Naive B cell (primary cell): ENCODE measurements around the gene RHOT1. TPM values are rescaled to one million over a fixed set of nuclear protein-coding genes. Genes with fewer than 3 reads are reported as not detected.
"Not testable (repeated sequence)": the region's sequence is repeated elsewhere in the genome, so short reads cannot be mapped to it uniquely, and the experiment has no call there.

Experiments
- ATAC-seq, 2 donors: fragments of 150-1000 bp; cut with Tn5 transposase; 2 replicates each; pipeline ENCODE4 v1.10.0; 2021; ENCODE audit warnings: low read depth in 2 of 2, mild to moderate bottlenecking in 2 of 2, moderate library complexity in 2 of 2
- DNase-seq: peaks from one replicate; pipeline ENCODE4 v3.0.0; 2022
- H3K27ac Mint-ChIP-seq, 6 donors: one replicate each; pipeline ENCODE4 v1.8.0; 2020 to 2022; ENCODE audit warnings: mild to moderate bottlenecking in 6 of 6, mixed read lengths in 6 of 6, moderate library complexity in 5 of 6, inconsistent platforms in 2 of 6
- H3K27me3 Mint-ChIP-seq, 3 donors: one replicate each; pipeline ENCODE4 v1.8.0; 2021 to 2022; ENCODE audit warnings: mixed read lengths in 3 of 3, mild to moderate bottlenecking in 1 of 3
- H3K36me3 Mint-ChIP-seq, 2 donors: one replicate each; pipeline ENCODE4 v1.8.0; 2020 to 2022; ENCODE audit warnings: mixed read lengths in 2 of 2, inconsistent platforms in 1 of 2, mild to moderate bottlenecking in 1 of 2
- H3K4me1 Mint-ChIP-seq, 3 donors: one replicate each; pipeline ENCODE4 v1.8.0; 2020 to 2022; ENCODE audit warnings: mixed read lengths in 3 of 3, inconsistent platforms in 1 of 3, mild to moderate bottlenecking in 1 of 3, moderate library complexity in 1 of 3
- H3K4me3 Mint-ChIP-seq, 8 donors: one replicate each; pipeline ENCODE4 v1.8.0; 2020 to 2022; ENCODE audit warnings: mild to moderate bottlenecking in 8 of 8, mixed read lengths in 8 of 8, moderate library complexity in 8 of 8, inconsistent platforms in 2 of 8
- H3K9me3 Mint-ChIP-seq, 7 donors: one replicate each; pipeline ENCODE4 v1.8.0; 2020 to 2022; ENCODE audit warnings: mixed read lengths in 7 of 7, mild to moderate bottlenecking in 5 of 7, inconsistent platforms in 2 of 7, moderate library complexity in 1 of 7
- polyA plus RNA-seq, 6 donors: library from polyadenylated mRNA; unstranded; fragments of 300-500 nt; fragmentation: Illumina TruSeq; gene quantifications; one replicate each; pipeline ENCODE4 v1.2.3, GENCODE V29; 2021; ENCODE audit warnings: low read depth in 6 of 6

Gene RHOT1
- polyA plus RNA-seq, 6 donors from 2014 or later = 20.4 to 29.8 (median 27.3) TPM

GRCh38 chr17:32155896-32156295, 13.6 kb downstream of the RHOT1 start:
- ATAC-seq (no peak), DNase-seq (no peak)
- Mint-ChIP-seq H3K4me3 (no peak overlapping the region), H3K36me3 (peaks cover 0 to 9% of the 10 kb centered on the region in 2 donors), H3K4me1 (peaks cover 0 to 18% (median 10%) of the 10 kb centered on the region in 3 donors), H3K27me3 (no peaks in the 10 kb centered on the region), H3K9me3 (no peaks in the 10 kb centered on the region), H3K27ac (no peak overlapping the region)

GRCh38 chr17:32156656-32157055, 14.4 kb downstream of the RHOT1 start:
- Mint-ChIP-seq H3K27me3 (no peaks in the 10 kb centered on the region), H3K36me3 (peaks cover 2 to 13% of the 10 kb centered on the region in 2 donors), H3K4me3 (no peak overlapping the region), H3K27ac (no peak overlapping the region), H3K9me3 (no peaks in the 10 kb centered on the region), H3K4me1 (peaks cover 0 to 19% (median 6%) of the 10 kb centered on the region in 3 donors)
- DNase-seq (no peak), ATAC-seq (no peak)

- peaks cover 3 to 16% of the 10 kb centered on the region in 2 donors for H3K36me3 Mint-ChIP-seq
- H3K27ac Mint-ChIP-seq = peak overlapping the region in 1 of 6 donors; percentile 45
- ATAC-seq = no peak
- no peak for DNase-seq
- no peaks in the 10 kb centered on the region for H3K9me3 Mint-ChIP-seq
- H3K4me1 Mint-ChIP-seq = peaks cover 0 to 16% (median 3%) of the 10 kb centered on the region in 3 donors
- H3K4me3 Mint-ChIP-seq = no peak overlapping the region
- no peaks in the 10 kb centered on the region for H3K27me3 Mint-ChIP-seq
These were observed 14.9 kb downstream of the RHOT1 start for GRCh38 chr17:32157225-32157624.

- Mint-ChIP-seq H3K4me3 (no peak overlapping the region), H3K27ac (peak overlapping the region in 2 of 6 donors; percentile 14 to 79), H3K9me3 (no peaks in the 10 kb centered on the region), H3K4me1 (peaks cover 0 to 4% (median 4%) of the 10 kb centered on the region in 3 donors), H3K36me3 (peaks cover 7 to 13% of the 10 kb centered on the region in 2 donors), H3K27me3 (no peaks in the 10 kb centered on the region)
- ATAC-seq (no peak), DNase-seq (no peak)
These were observed 16.7 kb downstream of the RHOT1 start for GRCh38 chr17:32158870-32159585.

GRCh38 chr17:32159586-32160438, 17.5 kb downstream of the RHOT1 start:
- no peak for DNase-seq
- Mint-ChIP-seq H3K9me3 (no peaks in the 10 kb centered on the region), H3K27ac (peak overlapping the region in 1 of 6 donors; percentile 79), H3K27me3 (no peaks in the 10 kb centered on the region), H3K4me3 (peak overlapping the region in 1 of 8 donors; percentile 3), H3K4me1 (peaks cover 0 to 4% (median 4%) of the 10 kb centered on the region in 3 donors), H3K36me3 (peaks cover 7 to 13% of the 10 kb centered on the region in 2 donors)
- no peak for ATAC-seq

- ATAC-seq = no peak
- DNase-seq = no peak
- Mint-ChIP-seq H3K27ac (no peak overlapping the region), H3K9me3 (no peaks in the 10 kb centered on the region), H3K4me1 (peaks cover 0 to 4% (median 4%) of the 10 kb centered on the region in 3 donors), H3K36me3 (peaks cover 7 to 13% of the 10 kb centered on the region in 2 donors), H3K4me3 (no peak overlapping the region), H3K27me3 (no peaks in the 10 kb centered on the region)
These were observed 18.2 kb downstream of the RHOT1 start for GRCh38 chr17:32160526-32160925.

GRCh38 chr17:32161029-32161428, 18.7 kb downstream of the RHOT1 start:
- H3K36me3 Mint-ChIP-seq = peaks cover 7 to 13% of the 10 kb centered on the region in 2 donors
- no peak overlapping the region for H3K27ac Mint-ChIP-seq
- no peak overlapping the region for H3K4me3 Mint-ChIP-seq
- peaks cover 0 to 4% (median 4%) of the 10 kb centered on the region in 3 donors for H3K4me1 Mint-ChIP-seq
- H3K27me3 Mint-ChIP-seq = no peaks in the 10 kb centered on the region
- DNase-seq (no peak), ATAC-seq (no peak)
- H3K9me3 Mint-ChIP-seq = no peaks in the 10 kb centered on the region

GRCh38 chr17:32161506-32162365, 19.4 kb downstream of the RHOT1 start:
- ATAC-seq = no peak
- peaks cover 13 to 18% of the 10 kb centered on the region in 2 donors for H3K36me3 Mint-ChIP-seq
- peaks cover 0 to 4% (median 4%) of the 10 kb centered on the region in 3 donors for H3K4me1 Mint-ChIP-seq
- no peak overlapping the region for H3K4me3 Mint-ChIP-seq
- H3K9me3 Mint-ChIP-seq = peaks cover 0 to 6% (median 4%) of the 10 kb centered on the region in 7 donors
- H3K27me3 Mint-ChIP-seq = no peaks in the 10 kb centered on the region
- peak overlapping the region in 1 of 6 donors; percentile 34 for H3K27ac Mint-ChIP-seq
- DNase-seq = no peak

GRCh38 chr17:32174889-32175288, 32.6 kb downstream of the RHOT1 start:
- DNase-seq = no peak
- Mint-ChIP-seq H3K9me3 (peaks cover 0 to 5% (median 0%) of the 10 kb centered on the region in 7 donors), H3K4me1 (no peaks in the 10 kb centered on the region), H3K36me3 (peaks cover 21 to 24% of the 10 kb centered on the region in 2 donors), H3K27ac (peak overlapping the region in 3 of 6 donors; percentile 10 to 34 (median 13)), H3K4me3 (no peak overlapping the region), H3K27me3 (no peaks in the 10 kb centered on the region)
- ATAC-seq = no peak

GRCh38 chr17:32178679-32179078, 36.4 kb downstream of the RHOT1 start:
- ATAC-seq, H3K27me3 Mint-ChIP-seq, DNase-seq, H3K4me1 Mint-ChIP-seq, H3K9me3 Mint-ChIP-seq, H3K27ac Mint-ChIP-seq, H3K4me3 Mint-ChIP-seq: not testable (repeated sequence)
- peaks cover 21 to 31% of the 10 kb centered on the region in 2 donors for H3K36me3 Mint-ChIP-seq

- H3K4me3 Mint-ChIP-seq, H3K27ac Mint-ChIP-seq, H3K27me3 Mint-ChIP-seq, DNase-seq, H3K9me3 Mint-ChIP-seq, H3K4me1 Mint-ChIP-seq, ATAC-seq: not testable (repeated sequence)
- H3K36me3 Mint-ChIP-seq = peaks cover 21 to 31% of the 10 kb centered on the region in 2 donors
These were observed 36.8 kb downstream of the RHOT1 start for GRCh38 chr17:32179103-32179502.

- not testable (repeated sequence) for H3K4me1 Mint-ChIP-seq, H3K27ac Mint-ChIP-seq, DNase-seq, H3K9me3 Mint-ChIP-seq, H3K27me3 Mint-ChIP-seq, ATAC-seq, H3K4me3 Mint-ChIP-seq
- peaks cover 21 to 31% of the 10 kb centered on the region in 2 donors for H3K36me3 Mint-ChIP-seq
These were observed 37.2 kb downstream of the RHOT1 start for GRCh38 chr17:32179526-32179925.

GRCh38 chr17:32180262-32180661, 38.0 kb downstream of the RHOT1 start:
- H3K9me3 Mint-ChIP-seq, ATAC-seq, H3K27ac Mint-ChIP-seq, H3K4me1 Mint-ChIP-seq, DNase-seq, H3K27me3 Mint-ChIP-seq, H3K4me3 Mint-ChIP-seq: not testable (repeated sequence)
- peaks cover 15 to 26% of the 10 kb centered on the region in 2 donors for H3K36me3 Mint-ChIP-seq
